PC-9 (cell line): ENCODE measurements around the gene PCDH9. TPM values are rescaled to one million over a fixed set of nuclear protein-coding genes. Genes with fewer than 3 reads are reported as not detected.

Experiments used
- BruUV-seq: library from RNA; stranded (reverse); fragments of 400-500 nt; replicated peaks from 2 replicates; lab custom pipeline; 2021; lab: Mats Ljungman, UMichigan
- CTCF ChIA-PET: fragments of 300-600 bp; sonication (Branson Sonifier 250); formaldehyde crosslinking; loops from one replicate; lab custom pipeline; 2022; ENCODE audit warnings: antibody characterized with exemption; lab: Charles Lee
- POLR2A ChIA-PET: fragments of 300-600 bp; sonication (Branson Sonifier 250); formaldehyde crosslinking; loops from one replicate; lab custom pipeline; 2022; ENCODE audit warnings: antibody characterized with exemption; ENCODE audit not compliant: unreplicated experiment; lab: Charles Lee
- DNase-seq, 2 experiments: peaks; one replicate each; pipeline versions ENCODE4 v3.0.0 to v3.0.0-alpha.2; 2015 to 2022; ENCODE audit warnings: mixed read lengths in 1 of 2
- H2AFZ ChIP-seq: fragments of 200-600 bp; sonication (generic); 2 replicates; pipeline ENCODE4 v1.8.1; 2017; ENCODE audit warnings: antibody characterized with exemption
- H3F3A ChIP-seq: fragments of 200-600 bp; sonication (generic); 2 replicates; pipeline ENCODE4 v1.8.1; 2017; ENCODE audit warnings: antibody characterized with exemption, mild to moderate bottlenecking, low read depth; ENCODE audit not compliant: insufficient read depth
- H3K27ac ChIP-seq: fragments of 200-600 bp; sonication (generic); 2 replicates; pipeline ENCODE4 v1.6.1; 2016; ENCODE audit warnings: mixed run types
- H3K27me3 ChIP-seq: fragments of 200-600 bp; sonication (generic); 2 replicates; pipeline ENCODE4 v1.6.1; 2016; ENCODE audit warnings: low read depth, mixed run types; ENCODE audit not compliant: insufficient read depth
- H3K36me3 ChIP-seq: fragments of 200-600 bp; sonication (generic); 2 replicates; pipeline ENCODE4 v1.6.1; 2016; ENCODE audit warnings: low read depth, mixed run types
- H3K4me1 ChIP-seq: fragments of 200-600 bp; sonication (generic); replicated peaks from 2 replicates; pipeline ENCODE4 v1.6.1; 2016; ENCODE audit warnings: mixed run types; ENCODE audit not compliant: insufficient read depth
- H3K4me2 ChIP-seq: fragments of 200-600 bp; sonication (generic); 2 replicates; pipeline ENCODE4 v1.6.1; 2017; ENCODE audit warnings: mixed run types
- H3K4me3 ChIP-seq: fragments of 200-600 bp; sonication (generic); 2 replicates; pipeline ENCODE4 v1.6.1; 2016; ENCODE audit warnings: mixed run types
- H3K79me2 ChIP-seq: fragments of 200-600 bp; sonication (generic); 2 replicates; pipeline ENCODE4 v1.6.1; 2017; ENCODE audit warnings: low read depth, mixed run types
- H3K9me2 ChIP-seq: fragments of 200-600 bp; sonication (generic); 2 replicates; pipeline ENCODE4 v1.8.1; 2017; ENCODE audit warnings: mild to moderate bottlenecking; ENCODE audit not compliant: insufficient read depth
- H3K9me3 ChIP-seq: fragments of 200-600 bp; sonication (generic); 2 replicates; pipeline ENCODE4 v1.8.1; 2016; ENCODE audit warnings: low read depth; ENCODE audit not compliant: insufficient read depth
- H4K20me1 ChIP-seq: fragments of 200-600 bp; sonication (generic); 2 replicates; pipeline ENCODE4 v1.8.1; 2017; ENCODE audit not compliant: insufficient read depth
- CTCF ChIP-seq: fragments of 200-600 bp; sonication (generic); conservative IDR thresholded peaks from 2 replicates; pipeline ENCODE4 v1.6.1; 2017; ENCODE audit warnings: mixed run types, antibody characterized with exemption, mild to moderate bottlenecking, moderate library complexity
- EZH2 ChIP-seq: fragments of 200-600 bp; sonication (generic); IDR thresholded peaks from 2 replicates; pipeline ENCODE4 v1.8.0; 2017; ENCODE audit warnings: antibody characterized with exemption, low read depth
- intact Hi-C: fragments of 100-400 bp; cut with micrococcal nuclease; formaldehyde crosslinking; loops from one replicate; pipeline ENCODE4 v1.10.0; 2022; ENCODE audit not compliant: unreplicated experiment
- total RNA-seq: library from RNA; stranded (reverse); gene quantifications from 2 replicates; pipeline ENCODE4 v1.2.3, GENCODE V29; 2021

The PCDH9 gene
- total RNA-seq, 1 experiment from 2014 or later: 0.37 TPM

GRCh38 chr13:67023130-67023876, 206.8 kb downstream of the PCDH9 start:
- Histone ChIP-seq H2AFZ (no peak overlapping the region), H3K36me3 (no peaks in the 10 kb centered on the region), H3K9me3 (no peaks in the 10 kb centered on the region), H3K27ac (no peak overlapping the region), H4K20me1 (no peaks in the 10 kb centered on the region; the same call in 1 of the 2 replicates), H3K4me1 (no peaks in the 10 kb centered on the region), H3F3A (no peaks in the 10 kb centered on the region), H3K9me2 (no peaks in the 10 kb centered on the region), H3K27me3 (no peaks in the 10 kb centered on the region), H3K4me2 (no peak overlapping the region), H3K4me3 (no peak overlapping the region), H3K79me2 (no peaks in the 10 kb centered on the region)
- peak in 1 of 2 experiments; percentile 12 for DNase-seq
- POLR2A ChIA-PET: interaction anchor here (0.7 kb wide), 1 partner anchor 595 kb away, joined by 7 read pairs; no protein-coding TSS in a partner anchor
- TF ChIP-seq EZH2 (no peak), CTCF (no peak)
- intact Hi-C loops: no loop called here
- CTCF ChIA-PET: interaction anchor here (0.6 kb wide), 1 partner anchor 597 kb away, joined by 3 read pairs; no protein-coding TSS in a partner anchor
- no TSS peak for BruUV-seq

- intact Hi-C loops: no loop called here
- H3K4me1 ChIP-seq: no peaks in the 10 kb centered on the region
- H3K27me3 ChIP-seq: no peaks in the 10 kb centered on the region
- no peaks in the 10 kb centered on the region for H3F3A ChIP-seq
- BruUV-seq: no TSS peak
- no peaks in the 10 kb centered on the region for H4K20me1 ChIP-seq
- no peaks in the 10 kb centered on the region for H3K36me3 ChIP-seq
- ChIA-PET CTCF (no interaction called here), POLR2A (no interaction called here)
- no peaks in the 10 kb centered on the region for H3K9me3 ChIP-seq
- no peak for DNase-seq
- H3K9me2 ChIP-seq: no peaks in the 10 kb centered on the region
- H3K27ac ChIP-seq: no peak overlapping the region
- H2AFZ ChIP-seq: no peak overlapping the region
- no peak for TF ChIP-seq EZH2
- TF ChIP-seq CTCF: no peak
- no peaks in the 10 kb centered on the region for H3K79me2 ChIP-seq
- H3K4me2 ChIP-seq: no peak overlapping the region
- no peak overlapping the region for H3K4me3 ChIP-seq
Measured at GRCh38 chr13:67018775-67019174, 211.4 kb downstream of the PCDH9 start.

DNA sequence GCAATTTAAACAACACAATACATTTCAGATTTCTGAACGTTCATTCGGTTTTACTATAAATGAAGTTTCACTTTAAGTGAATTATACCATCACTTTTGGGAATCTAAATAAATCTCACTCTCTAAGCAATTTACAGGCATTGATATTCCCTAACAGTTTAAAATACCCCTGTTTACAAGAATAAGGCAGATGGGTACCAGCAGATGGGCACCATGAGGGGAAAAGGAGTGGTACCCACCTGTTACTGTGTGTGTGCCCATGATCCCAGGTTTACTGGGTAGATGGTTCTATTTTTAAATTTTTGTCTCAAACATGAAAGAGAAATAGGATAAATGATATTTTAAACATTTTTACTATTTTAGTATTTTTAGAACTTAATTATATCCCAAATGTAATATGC, 212.9 kb downstream of the PCDH9 start:
- no peaks in the 10 kb centered on the region for H3K9me2 ChIP-seq
- no peaks in the 10 kb centered on the region for H3K9me3 ChIP-seq
- H3K27me3 ChIP-seq: no peaks in the 10 kb centered on the region
- H2AFZ ChIP-seq: no peak overlapping the region
- CTCF ChIA-PET: no interaction called here
- POLR2A ChIA-PET: no interaction called here
- no peaks in the 10 kb centered on the region for H4K20me1 ChIP-seq
- H3K79me2 ChIP-seq: no peaks in the 10 kb centered on the region
- no peaks in the 10 kb centered on the region for H3F3A ChIP-seq
- H3K4me1 ChIP-seq: no peaks in the 10 kb centered on the region
- H3K36me3 ChIP-seq: no peaks in the 10 kb centered on the region
- no peak overlapping the region for H3K4me3 ChIP-seq
- no peak for DNase-seq
- no peak overlapping the region for H3K27ac ChIP-seq
- H3K4me2 ChIP-seq: no peak overlapping the region
- no TSS peak for BruUV-seq
- TF ChIP-seq EZH2: no peak
- TF ChIP-seq CTCF: no peak
- intact Hi-C loops: no loop called here
